ENCODE results near the gene NFATC2.
A peak's percentile ranks its signal among the peaks of the same experiment; 100 is the strongest.
"Not testable (repeated sequence)": the region's sequence is repeated elsewhere in the genome, so short reads cannot be mapped to it uniquely, and the experiment has no call there.

NFATC2 gene

DNA sequence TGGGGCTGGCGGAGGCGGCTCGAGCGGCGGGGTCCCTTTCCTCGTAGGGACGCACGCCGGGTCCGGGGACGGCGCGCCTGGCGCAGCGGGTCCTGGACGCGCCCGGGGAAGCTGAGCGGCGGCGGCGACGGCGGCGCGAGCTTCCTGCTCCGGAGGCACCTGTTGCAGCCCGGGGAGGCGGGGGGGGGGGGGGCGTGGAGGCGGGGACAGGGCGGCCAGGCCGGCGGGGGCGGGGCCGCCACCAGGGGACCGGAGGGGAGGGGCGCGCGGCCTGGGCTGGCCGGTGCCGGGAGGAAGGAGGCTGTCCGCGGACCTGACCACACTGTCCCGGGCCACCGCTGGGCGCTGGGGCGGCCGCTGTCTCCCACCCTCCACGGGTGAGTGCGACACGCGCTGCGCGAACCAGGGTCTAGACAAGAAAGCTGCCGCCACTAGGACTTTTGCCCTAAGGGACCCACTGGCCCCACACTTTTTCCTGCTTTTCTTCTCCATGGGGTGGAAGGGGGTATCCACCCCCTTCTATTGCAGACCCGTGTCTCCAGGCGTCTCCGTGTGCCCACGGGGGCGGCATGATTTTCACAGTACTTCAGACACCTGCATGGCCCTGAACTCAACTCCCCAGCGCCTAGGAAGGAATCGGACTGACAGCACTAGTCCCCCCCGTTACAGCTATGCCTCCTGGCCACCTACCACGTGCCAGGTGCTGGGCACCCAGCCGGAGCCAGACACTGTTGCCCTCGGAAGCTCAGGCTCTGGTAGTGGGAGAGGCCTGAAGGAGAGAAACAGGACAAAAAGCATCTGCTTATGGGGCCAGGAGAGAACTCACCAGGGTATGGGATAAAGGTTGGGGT, at the start of gene NFATC2:
Gene NFATC2 (minus strand): TSS at position 149 of the 851 bp plus-strand sequence. CDS start 220 bp downstream, outside the sequence.
- DNase-seq, result no peak

DNA sequence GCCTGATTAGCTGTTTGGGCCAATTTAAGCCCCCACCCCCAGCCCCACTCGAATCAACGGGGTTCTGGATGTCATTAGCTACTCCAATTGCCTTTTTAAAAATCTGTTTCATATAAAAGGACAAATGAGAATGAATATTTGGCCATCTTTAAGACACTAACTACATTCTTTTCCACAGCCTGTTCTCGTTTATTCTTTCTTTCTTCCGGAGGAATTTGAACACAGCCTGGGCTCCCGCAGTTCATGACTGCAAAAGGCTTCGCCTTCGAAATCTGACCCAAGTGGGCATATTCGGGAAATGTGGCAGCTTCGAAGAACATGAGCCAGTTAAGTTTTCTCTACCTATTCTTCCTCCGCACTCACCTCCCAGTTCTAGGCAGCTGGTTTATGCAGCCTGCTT, 49.4 kb upstream of the NFATC2 start:
- DNase-seq, result no peak

DNA sequence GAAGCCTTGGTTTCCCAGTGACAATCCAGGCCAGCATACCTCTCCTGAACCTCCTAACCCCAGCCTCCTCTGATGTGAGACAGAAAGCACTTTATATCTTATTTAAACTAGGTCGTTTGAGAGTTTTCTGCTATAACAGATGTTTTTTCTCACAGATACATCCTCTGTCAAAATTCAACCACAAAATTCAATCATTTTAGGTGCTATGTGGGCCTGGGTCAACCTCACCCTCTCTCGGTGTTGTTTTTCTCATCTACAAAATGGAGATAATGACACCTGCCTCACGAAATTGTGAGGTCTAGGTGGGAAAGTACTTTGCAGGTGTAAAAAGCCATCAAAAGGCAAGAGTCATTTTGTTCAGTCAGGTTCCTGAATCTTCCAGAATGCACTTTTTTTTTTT, 46.2 kb upstream of the NFATC2 start:
- DNase-seq, result no peak

- DNase-seq, result no peak
Measured at GRCh38 chr20:51587145-51587544, 44.6 kb upstream of the NFATC2 start.

- DNase-seq, result no peak
Measured at GRCh38 chr20:51586005-51586440, 43.5 kb upstream of the NFATC2 start.

- DNase-seq, result no peak
Measured at GRCh38 chr20:51585148-51585547, 42.6 kb upstream of the NFATC2 start.

DNA sequence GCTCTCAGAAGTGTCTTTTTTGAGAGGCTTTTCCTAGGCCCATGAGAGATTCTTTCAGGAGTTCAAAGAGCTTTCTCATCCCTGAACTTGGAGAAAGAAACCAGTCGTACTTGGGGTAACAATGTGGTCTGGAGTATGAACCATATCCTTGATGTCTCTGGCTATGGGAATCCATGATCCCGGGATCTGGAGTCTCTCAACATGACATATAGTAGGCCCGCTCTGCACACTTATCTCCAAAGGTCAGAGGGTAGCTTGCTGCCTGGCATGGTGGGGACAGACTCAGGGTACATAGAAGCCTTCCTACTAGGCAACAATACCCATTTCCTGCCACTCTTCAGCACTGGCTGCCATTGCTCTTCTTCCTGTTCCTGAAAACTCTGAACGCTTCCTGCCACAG, 42.2 kb upstream of the NFATC2 start:
- no peak for DNase-seq

GRCh38 chr20:51584116-51584515, 41.6 kb upstream of the NFATC2 start:
- no peak for DNase-seq

GRCh38 chr20:51583499-51583898, 41.0 kb upstream of the NFATC2 start:
- no peak for DNase-seq

GRCh38 chr20:51583073-51583472, 40.6 kb upstream of the NFATC2 start:
- DNase-seq, result no peak

- DNase-seq, result no peak
Measured at GRCh38 chr20:51581571-51581970, 39.1 kb upstream of the NFATC2 start.

DNA sequence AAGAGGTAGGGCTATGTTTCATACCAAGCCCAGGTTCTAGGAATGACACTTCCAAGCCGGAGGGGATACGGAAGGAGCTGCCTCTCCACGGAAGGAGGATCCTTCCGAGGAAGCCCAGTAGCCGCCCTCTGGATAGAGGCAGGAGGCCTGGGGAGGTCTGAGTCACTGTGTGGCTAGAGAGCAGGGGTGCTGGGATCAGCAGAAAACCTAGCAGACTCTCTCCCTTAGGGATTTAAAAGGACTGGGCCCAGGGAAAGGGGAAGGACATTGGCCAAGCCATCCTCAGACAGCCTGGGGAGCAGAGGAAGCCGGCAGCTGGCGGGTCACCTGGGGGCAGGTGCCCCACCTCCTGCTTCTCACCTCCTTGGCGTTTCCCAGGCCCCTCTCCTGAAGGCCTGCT, 36.6 kb upstream of the NFATC2 start:
- no peak for DNase-seq

GRCh38 chr20:51578145-51578459, 35.6 kb upstream of the NFATC2 start:
- DNase-seq, result no peak

DNA sequence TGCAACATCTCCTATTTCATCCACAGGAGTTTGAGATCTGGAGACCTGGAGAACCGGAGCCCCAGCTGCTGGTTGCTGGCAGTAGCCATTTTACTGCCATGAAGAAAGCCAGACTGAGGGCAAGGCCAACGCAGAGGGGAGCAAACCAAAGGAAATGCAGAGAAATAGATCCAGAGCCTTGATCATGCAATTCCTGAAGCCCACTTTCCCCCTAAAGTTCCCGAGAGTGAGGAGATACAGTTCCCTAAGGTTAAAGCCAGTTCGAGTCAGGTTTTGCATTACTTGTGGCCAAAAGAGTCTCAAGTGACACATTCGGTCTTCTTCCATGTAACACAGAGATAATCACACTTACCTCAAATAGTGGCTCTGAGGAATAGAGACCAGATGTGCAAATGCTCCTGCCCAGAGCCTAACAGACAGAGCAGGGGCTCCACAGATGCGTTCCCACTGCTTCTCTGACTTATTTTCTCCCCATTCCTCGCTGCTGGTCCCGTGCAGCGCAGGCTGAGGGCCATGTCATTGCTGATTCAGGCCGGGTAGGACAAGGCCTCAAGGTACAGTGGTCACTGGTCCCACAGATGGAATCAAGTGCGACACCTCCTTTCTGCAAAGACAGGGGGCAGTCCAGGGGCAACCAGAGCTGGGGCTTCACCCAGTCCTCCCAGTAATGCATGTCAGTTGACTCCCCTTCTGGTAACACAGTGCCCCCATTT, 35.1 kb upstream of the NFATC2 start:
- no peak for DNase-seq

DNA sequence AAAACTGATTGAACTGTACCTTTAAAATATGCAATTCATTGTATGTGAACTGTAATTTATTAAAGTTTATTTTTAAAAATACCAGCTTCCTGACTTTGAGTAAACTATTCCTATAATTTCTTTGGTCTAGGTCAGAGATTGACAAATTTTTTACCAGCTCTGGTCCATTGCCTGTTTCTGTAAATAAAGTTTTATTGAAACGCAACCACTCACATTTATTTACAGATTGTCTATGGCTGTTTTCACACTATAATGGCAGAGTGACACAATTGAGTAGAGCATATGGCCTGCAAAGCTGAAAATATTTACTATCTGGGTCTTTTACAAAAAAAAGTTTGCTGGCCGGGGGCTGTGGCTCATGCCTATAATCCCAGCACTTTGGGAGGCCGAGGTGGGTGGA, 33.0 kb upstream of the NFATC2 start:
- DNase-seq, result no peak

DNA sequence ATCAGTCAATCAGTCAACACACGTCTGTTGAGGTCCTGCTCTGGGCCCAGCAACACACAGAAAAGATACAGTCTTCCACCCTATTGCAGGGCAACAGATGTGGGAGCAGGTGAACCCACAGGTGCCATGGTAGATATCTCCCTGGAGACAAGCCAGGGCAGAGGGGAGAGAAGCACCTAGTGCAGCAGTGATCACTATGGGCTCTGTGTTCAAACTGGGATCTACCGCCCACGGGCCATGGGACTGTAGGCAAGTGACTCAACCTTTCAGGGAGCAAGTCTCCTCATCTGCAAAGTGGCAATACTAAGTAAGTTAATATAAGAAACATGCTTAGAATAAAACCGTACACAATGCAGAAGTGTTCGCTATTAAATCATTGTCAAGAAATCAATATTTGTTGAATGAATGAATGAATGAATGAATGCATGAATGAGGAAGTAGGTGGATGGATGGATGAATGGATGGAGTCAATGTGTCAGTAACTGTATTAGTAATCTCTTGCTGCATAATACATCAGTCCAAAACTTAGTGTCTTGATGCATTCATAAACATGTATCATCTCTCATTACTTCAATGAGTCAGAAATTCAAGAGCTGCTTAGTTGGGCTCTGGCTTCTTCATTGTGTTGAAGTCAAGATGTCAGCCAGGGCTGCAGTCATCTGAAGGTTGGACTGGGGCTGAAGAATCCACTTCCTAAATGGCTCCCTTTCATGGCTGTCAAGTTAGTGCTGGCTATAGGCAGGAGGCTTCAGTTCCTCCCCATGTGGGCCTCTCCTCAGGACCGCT, 31.9 kb upstream of the NFATC2 start:
- DNase-seq, result peak; percentile 67 to 71

DNA sequence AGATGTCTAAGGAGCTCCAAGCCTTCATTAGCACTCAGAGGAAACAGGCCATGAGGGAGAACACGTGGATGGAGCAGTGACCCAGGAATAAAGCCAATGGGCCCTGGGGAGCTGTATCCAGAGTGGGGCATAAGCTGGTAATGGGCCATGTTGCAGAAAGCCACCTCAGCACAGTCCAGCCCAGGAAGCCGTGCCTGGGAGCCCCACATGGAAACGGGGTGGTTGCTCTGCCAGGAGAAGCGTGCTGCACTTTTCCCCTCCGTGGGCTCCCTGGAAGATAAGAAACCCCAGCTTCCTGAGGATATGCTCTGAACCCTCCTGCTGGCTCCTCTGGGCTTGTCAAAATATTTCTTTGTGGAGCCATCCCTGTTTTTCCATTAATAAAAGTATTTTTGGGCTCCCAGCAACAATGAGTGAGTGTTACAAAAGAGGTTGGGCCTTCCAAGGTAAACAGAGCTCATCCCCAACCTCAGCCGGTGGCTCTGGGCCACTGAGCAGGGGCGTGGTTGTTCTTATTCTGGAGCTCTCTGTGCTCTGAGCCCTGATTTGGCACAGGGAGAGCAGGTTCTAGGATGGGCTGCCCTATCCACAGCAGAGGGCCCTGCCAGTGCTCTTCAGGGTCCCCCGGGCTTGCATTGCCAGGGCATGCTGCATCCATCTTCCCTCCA, 31.2 kb upstream of the NFATC2 start:
- no peak for DNase-seq

GRCh38 chr20:51571460-51571794, 28.9 kb upstream of the NFATC2 start:
- DNase-seq, result no peak

DNA sequence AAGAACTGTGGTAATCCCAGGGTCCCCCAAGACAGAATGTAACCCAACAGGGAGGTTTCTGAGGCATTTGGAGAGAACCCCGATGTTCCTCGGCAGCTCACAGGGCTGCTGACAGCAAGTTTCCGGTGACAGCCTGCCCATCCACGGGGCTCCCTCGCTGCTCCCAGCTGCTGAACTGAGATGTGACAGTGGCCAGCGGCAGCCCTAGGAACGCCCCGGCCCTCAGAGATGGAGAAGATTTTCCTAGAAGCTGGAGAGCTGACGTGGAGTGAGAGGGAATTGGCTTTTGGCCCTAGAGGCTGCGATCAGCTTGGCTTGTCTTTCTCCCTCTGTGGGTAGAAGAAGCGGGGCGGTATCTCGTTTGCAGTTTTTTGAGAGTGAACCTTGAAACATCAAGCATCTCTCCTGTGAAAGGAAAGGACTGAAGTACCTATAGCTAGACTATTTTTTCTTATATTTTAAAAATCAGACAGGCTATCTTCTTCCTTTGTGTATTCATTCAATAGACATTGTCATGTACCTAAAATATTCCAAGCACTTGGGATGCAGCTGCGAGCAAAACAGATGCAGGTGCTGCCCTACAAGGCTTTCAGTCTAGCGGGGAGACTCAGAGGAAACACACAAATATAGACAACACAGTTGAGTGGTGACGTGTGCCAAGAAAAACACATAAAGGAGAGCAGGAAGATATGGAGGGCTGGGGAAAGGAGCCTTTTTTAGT, 28.4 kb upstream of the NFATC2 start:
- no peak for DNase-seq

DNA sequence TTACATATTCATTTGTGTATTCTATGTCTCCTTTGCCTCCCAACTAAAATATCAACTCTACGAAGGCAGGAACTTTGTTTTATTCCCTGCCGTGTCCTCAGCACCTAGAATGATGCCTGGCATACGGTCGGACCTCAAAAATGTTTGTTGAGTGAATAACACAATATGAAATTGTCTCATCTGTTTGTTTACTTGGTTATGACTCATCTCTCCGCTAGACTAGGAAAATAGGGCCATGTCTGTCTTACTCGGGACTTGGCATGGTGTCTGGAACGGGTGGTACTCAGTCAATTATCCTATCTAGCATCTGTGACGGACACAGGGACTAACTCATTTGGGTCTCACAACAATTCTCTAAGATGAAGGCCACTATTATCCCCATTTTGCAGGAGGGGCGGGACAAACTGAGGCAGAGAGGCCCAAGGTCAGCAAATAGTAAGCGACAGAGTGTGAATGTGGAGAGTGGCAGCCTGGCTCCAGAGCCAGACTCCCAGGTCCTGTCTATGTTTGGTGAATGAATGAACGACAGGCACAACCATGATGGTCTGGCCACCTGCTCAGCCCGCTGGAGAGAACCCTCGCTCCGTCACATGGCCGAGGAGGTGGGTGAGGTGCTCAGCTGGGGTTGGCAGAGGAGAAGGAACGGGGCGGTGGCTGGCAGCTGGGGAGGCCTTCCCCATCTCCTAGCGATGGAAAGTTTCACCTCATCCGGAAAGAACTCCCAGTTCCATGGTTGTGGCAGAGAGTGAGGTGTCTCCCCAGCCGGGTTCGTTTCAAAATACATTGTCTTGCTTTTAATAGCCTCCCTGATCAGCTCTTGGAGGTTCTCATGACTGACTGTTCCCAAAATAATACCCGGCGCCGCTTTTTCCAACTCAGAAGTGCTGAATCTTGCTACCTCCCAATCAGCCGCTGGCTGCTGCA, 27.6 kb upstream of the NFATC2 start:
- DNase-seq, result no peak

- not testable (repeated sequence) for DNase-seq
Measured at GRCh38 chr20:51568533-51568932, 26.0 kb upstream of the NFATC2 start.
